Sigmoid colon (tissue), 7 donors: ENCODE measurements around the gene NFIA. TPM values are rescaled to one million over a fixed set of nuclear protein-coding genes. Genes with fewer than 3 reads are reported as not detected.

Experiments
- DNase-seq: peaks from one replicate; pipeline ENCODE4 v3.0.0-alpha.2; 2019
- H3K27ac ChIP-seq, 4 donors: fragments of 200-600 bp; sonication (generic); one replicate each; pipeline ENCODE4 v1.5.1; 2016 to 2019; ENCODE audit warnings: mild to moderate bottlenecking in 1 of 4
- H3K27me3 ChIP-seq, 3 donors: fragments of 200-600 bp; sonication (generic); one replicate each; pipeline ENCODE4 v1.5.1; 2019; ENCODE audit warnings: mild to moderate bottlenecking in 1 of 3
- H3K36me3 ChIP-seq, 4 donors: fragments of 200-600 bp; sonication (generic); one replicate each; pipeline ENCODE4 v1.5.1; 2016 to 2019
- H3K4me1 ChIP-seq, 4 donors: fragments of 200-600 bp; sonication (generic); one replicate each; pipeline ENCODE4 v1.5.1; 2017 to 2019
- H3K4me3 ChIP-seq, 4 donors: fragments of 200-600 bp; sonication (generic); one replicate each; pipeline ENCODE4 v1.5.1; 2017 to 2019; ENCODE audit warnings: mild to moderate bottlenecking in 2 of 4, moderate library complexity in 1 of 4
- H3K9me3 ChIP-seq, 4 donors: fragments of 200-600 bp in 3 of 4; sonication (generic) in 3 of 4; one replicate each; pipeline versions ENCODE4 v1.5.1 to v1.6.1; 2013 to 2019
- EP300 ChIP-seq, 4 donors: sonication (generic); formaldehyde crosslinking; IDR thresholded peaks; one replicate each; pipeline ENCODE4 v1.6.1; 2017; ENCODE audit warnings: antibody characterized with exemption in 4 of 4
- POLR2A ChIP-seq, 2 donors: fragments of 450-650 bp; IDR thresholded peaks; one replicate each; pipeline ENCODE4 v1.6.1; 2016; ENCODE audit warnings: antibody characterized with exemption in 2 of 2, mild to moderate bottlenecking in 2 of 2, moderate library complexity in 2 of 2
- POLR2AphosphoS5 ChIP-seq, 4 donors: sonication (generic); formaldehyde crosslinking; IDR thresholded peaks; one replicate each; pipeline ENCODE4 v1.6.1; 2017; ENCODE audit warnings: antibody characterized with exemption in 4 of 4
- WGBS, 2 donors: extraction: QIAGEN DNeasy Blood & Tissue Kit; methylation state at CpG; one replicate each; pipeline ENCODE4 v1.1.7; 2013; 5-methylcytosine and 5-hydroxymethylcytosine counted together
- intact Hi-C: fragments of 100-400 bp; cut with DNase I; formaldehyde crosslinking; loops from one replicate; pipeline ENCODE4 v1.15.1; 2023
- polyA plus RNA-seq, 3 donors: library from polyadenylated mRNA; stranded (reverse); fragments of 200-250 nt; gene quantifications; one replicate each; pipeline ENCODE4 v1.2.3, GENCODE V29; 2013
- total RNA-seq, 4 donors: library from RNA; depleted of rRNA; stranded (reverse); fragments of >200 nt; gene quantifications; one replicate each; pipeline ENCODE4 v1.1.0, GENCODE V29; 2016
- TF ChIP-seq, protein P1 (sequence below), 4 experiments: fragments of 450-650 bp in 3 of 4; fragments of 200-600 bp in 1 of 4; IDR thresholded peaks; one replicate each; pipeline ENCODE4 v1.5.1; 2016 to 2019; ENCODE audit warnings: antibody characterized with exemption in 4 of 4, mild to moderate bottlenecking in 3 of 4, moderate library complexity in 2 of 4
- donor health status: healthy with polysubstance abuse.
- donor health status: Bipolar disorder and iron deficiency.
- donor health status: healthy.

Gene NFIA
- total and polyA plus RNA-seq, 7 donors = 2.3 to 154 (median 79.7) TPM

DNA sequence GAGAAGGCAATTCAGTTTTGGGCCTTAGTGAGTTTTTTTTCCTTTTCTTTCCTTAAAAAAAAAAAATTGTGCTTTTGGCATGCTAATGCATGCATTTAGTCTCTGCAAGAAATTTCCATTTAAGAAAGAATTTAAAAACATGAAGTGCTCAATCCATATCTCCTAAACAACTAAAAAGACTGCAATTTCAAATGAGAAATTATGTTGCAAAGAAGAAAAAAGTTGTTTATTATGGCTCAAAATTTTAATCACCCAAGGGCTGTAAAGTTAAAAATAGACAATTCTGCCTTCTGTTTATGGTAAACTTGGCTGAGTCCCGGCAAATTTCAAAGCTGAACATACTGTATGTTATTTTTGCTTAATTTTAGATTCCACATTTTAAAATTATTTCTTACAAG is 59.7 kb downstream of the NFIA start:
- intact Hi-C loops = no loop called here
- Histone ChIP-seq H3K4me1 (peaks cover 0 to 60% (median 44%) of the 10 kb centered on the region in 4 donors), H3K36me3 (no peaks in the 10 kb centered on the region), H3K4me3 (no peak overlapping the region), H3K9me3 (no peaks in the 10 kb centered on the region), H3K27ac (peak overlapping the region in 2 of 4 donors; percentile 11 to 35), H3K27me3 (no peaks in the 10 kb centered on the region)
- no peak for DNase-seq
- TF ChIP-seq, protein P1, sequence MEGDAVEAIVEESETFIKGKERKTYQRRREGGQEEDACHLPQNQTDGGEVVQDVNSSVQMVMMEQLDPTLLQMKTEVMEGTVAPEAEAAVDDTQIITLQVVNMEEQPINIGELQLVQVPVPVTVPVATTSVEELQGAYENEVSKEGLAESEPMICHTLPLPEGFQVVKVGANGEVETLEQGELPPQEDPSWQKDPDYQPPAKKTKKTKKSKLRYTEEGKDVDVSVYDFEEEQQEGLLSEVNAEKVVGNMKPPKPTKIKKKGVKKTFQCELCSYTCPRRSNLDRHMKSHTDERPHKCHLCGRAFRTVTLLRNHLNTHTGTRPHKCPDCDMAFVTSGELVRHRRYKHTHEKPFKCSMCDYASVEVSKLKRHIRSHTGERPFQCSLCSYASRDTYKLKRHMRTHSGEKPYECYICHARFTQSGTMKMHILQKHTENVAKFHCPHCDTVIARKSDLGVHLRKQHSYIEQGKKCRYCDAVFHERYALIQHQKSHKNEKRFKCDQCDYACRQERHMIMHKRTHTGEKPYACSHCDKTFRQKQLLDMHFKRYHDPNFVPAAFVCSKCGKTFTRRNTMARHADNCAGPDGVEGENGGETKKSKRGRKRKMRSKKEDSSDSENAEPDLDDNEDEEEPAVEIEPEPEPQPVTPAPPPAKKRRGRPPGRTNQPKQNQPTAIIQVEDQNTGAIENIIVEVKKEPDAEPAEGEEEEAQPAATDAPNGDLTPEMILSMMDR (IDR thresholded peaks at IDR 0.05) = no peak
- no peak for TF ChIP-seq POLR2A (IDR thresholded peaks at IDR 0.05)
- no peak for TF ChIP-seq EP300 (IDR thresholded peaks at IDR 0.05)
- TF ChIP-seq POLR2AphosphoS5 (IDR thresholded peaks at IDR 0.05) = no peak
- WGBS, 2 donors = 48 to 52% methylated on average over 1 of the region's 1 CpG

- no peak overlapping the region for H3K4me3 ChIP-seq
- 46 to 72% methylated on average over 11 of the region's 11 CpGs for WGBS, 2 donors
- H3K36me3 ChIP-seq = no peaks in the 10 kb centered on the region
- TF ChIP-seq, protein P1 (IDR thresholded peaks at IDR 0.05) = no peak
- TF ChIP-seq POLR2A (IDR thresholded peaks at IDR 0.05) (no peak), POLR2AphosphoS5 (IDR thresholded peaks at IDR 0.05) (no peak), EP300 (IDR thresholded peaks at IDR 0.05) (no peak)
- no peaks in the 10 kb centered on the region for H3K9me3 ChIP-seq
- no peak for DNase-seq
- no peaks in the 10 kb centered on the region for H3K27me3 ChIP-seq
- intact Hi-C loops = no loop called here
- peak overlapping the region in 2 of 4 donors; percentile 8 to 17 for H3K27ac ChIP-seq
- peaks cover 0 to 58% (median 46%) of the 10 kb centered on the region in 4 donors for H3K4me1 ChIP-seq
Observed at GRCh38 chr1:61142726-61143500, 60.6 kb downstream of the NFIA start.

DNA sequence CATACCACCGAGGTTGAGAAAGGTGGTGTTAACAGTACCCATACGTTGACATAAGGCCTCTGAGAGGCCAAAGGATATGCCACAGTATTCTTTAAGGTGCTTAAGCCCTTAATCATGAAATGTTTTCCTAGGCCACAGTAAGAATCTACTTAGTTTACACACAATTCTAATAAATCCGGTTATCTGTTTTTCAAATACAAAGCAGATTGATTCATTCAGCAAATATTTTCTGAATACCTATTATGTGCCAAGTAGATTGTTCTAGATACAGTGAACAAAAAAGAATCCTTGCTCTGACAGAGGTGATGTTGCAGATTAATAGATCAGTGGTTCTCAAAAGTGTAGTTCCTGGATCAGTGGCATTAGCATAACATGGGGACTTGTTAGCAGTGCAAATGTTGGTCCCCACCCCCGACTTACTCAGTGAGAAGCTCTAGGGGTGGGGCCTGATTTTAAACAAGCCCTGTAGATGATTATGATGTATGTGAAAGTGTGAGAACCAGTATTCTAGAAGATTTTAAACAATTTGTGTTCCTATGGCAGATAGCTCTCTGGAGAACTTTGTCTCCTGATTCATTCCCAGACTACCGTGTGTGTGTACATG is 61.6 kb downstream of the NFIA start:
- Histone ChIP-seq H3K4me1 (peaks cover 0 to 64% (median 49%) of the 10 kb centered on the region in 4 donors), H3K27ac (peak overlapping the region in 1 of 4 donors; percentile 8), H3K36me3 (no peaks in the 10 kb centered on the region), H3K27me3 (no peaks in the 10 kb centered on the region), H3K9me3 (no peaks in the 10 kb centered on the region), H3K4me3 (no peak overlapping the region)
- WGBS, 2 donors = 71 to 82% methylated on average over 5 of the region's 5 CpGs
- intact Hi-C loops = no loop called here
- no peak for DNase-seq
- TF ChIP-seq, protein P1 (IDR thresholded peaks at IDR 0.05) = no peak
- no peak for TF ChIP-seq EP300 (IDR thresholded peaks at IDR 0.05)
- no peak for TF ChIP-seq POLR2A (IDR thresholded peaks at IDR 0.05)
- TF ChIP-seq POLR2AphosphoS5 (IDR thresholded peaks at IDR 0.05) = no peak

- no peak overlapping the region for H3K4me3 ChIP-seq
- WGBS, 2 donors = 78 to 89% methylated on average over 1 of the region's 1 CpG
- H3K36me3 ChIP-seq = no peaks in the 10 kb centered on the region
- intact Hi-C loops = no loop called here
- peaks cover 0 to 57% (median 41%) of the 10 kb centered on the region in 4 donors for H3K4me1 ChIP-seq
- H3K9me3 ChIP-seq = no peaks in the 10 kb centered on the region
- no peak for DNase-seq
- no peak overlapping the region for H3K27ac ChIP-seq
- H3K27me3 ChIP-seq = no peaks in the 10 kb centered on the region
- TF ChIP-seq POLR2A (IDR thresholded peaks at IDR 0.05) (no peak), POLR2AphosphoS5 (IDR thresholded peaks at IDR 0.05) (no peak), EP300 (IDR thresholded peaks at IDR 0.05) (no peak)
- TF ChIP-seq, protein P1 (IDR thresholded peaks at IDR 0.05) = no peak
Observed at GRCh38 chr1:61149010-61149860, 66.9 kb downstream of the NFIA start.
